HG02938 (cell line): ENCODE results near the gene CSNK1D.

Experiments
- ATAC-seq: cut with Tn5 transposase; IDR thresholded peaks from one replicate; pipeline ENCODE4 v1.9.1; 2021; ENCODE audit warnings: mild to moderate bottlenecking, moderate library complexity; ENCODE audit not compliant: unreplicated experiment

The CSNK1D gene

DNA sequence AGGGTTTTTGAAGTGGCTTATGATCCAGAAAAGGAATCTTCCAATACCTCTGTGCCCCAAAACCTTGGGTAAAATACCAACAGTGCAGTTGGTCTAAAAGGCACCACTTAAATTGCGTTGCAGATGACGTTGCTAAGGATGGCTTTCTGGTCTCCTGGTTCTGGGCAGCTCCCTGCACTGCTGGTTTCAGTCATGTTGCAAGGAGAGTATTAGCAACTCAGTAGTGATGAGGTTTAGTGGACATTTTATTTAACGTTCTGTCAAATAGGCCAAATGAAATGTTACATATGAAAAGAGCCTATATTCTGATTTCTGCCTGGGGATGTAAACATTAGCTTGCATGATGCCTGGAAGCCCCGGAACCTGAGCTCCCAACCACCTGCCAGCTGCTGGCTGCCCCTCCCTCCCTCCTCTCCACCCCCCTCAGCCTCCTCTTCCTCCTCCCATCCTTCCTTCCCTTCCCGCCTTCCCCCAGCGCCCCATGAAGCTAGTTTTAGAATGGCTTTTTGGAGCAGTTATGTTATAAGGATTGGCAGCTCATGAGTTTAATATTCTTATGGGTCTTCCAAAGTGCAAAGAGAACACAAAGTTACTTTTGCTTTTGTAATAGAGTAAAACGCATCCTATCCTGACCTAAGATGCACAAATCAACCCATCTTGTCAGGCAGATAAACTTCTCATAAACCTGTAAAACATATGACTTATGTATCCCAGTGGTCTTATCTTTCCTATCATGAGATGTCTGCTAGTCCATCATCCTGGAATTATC, 23.2 kb upstream of the CSNK1D start:
- no peak for ATAC-seq

DNA sequence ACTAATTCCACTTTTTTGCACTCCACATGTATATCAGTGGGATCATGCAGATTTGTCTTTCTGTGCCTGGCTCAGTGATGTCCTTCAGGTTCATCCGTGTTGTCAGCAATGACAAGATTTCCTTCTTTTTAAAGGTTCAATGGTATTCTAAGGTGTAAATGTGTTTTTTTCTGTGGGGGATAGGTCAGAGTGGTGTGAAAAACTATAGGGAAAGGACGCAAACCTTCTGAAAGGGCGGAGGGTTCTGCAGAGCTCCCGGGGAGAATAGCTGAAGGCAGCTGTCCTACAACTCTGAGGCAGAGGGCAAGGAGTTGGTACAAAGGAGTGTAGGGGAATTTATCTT, 21.9 kb upstream of the CSNK1D start:
- ATAC-seq, result no peak

DNA sequence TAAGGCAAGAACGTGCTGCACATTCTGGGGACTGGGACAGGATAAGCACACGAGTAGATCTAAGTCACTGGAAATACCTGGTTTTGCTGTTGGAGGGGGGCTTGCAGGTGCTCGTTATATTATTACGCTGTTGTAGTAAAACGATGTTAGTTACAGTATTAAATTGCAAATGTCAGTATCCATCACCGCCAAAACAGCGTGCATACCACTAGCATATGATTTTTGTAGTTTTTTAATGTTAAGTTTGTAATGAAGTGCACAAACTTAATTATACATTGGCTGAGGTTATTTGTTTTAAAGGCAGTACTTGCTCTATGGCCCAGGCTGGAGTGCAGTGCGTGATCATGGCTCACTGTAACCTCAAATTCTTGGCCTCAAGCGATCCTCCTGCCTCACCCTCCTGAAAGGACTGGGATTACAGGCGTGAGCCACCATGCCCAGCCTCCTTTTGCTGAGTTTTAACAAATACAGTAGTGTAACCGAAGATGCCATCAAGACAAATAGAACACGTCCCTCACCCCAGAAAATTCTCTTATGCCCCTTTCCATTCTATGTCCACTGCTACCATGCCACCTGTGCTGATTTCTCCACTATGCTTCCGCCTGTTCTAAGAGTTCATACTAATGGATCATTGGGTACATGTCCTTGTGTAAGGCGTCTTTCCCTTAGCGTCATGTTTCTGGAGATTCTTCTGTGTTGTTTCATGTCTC, 20.7 kb upstream of the CSNK1D start:
- ATAC-seq, result no peak

DNA sequence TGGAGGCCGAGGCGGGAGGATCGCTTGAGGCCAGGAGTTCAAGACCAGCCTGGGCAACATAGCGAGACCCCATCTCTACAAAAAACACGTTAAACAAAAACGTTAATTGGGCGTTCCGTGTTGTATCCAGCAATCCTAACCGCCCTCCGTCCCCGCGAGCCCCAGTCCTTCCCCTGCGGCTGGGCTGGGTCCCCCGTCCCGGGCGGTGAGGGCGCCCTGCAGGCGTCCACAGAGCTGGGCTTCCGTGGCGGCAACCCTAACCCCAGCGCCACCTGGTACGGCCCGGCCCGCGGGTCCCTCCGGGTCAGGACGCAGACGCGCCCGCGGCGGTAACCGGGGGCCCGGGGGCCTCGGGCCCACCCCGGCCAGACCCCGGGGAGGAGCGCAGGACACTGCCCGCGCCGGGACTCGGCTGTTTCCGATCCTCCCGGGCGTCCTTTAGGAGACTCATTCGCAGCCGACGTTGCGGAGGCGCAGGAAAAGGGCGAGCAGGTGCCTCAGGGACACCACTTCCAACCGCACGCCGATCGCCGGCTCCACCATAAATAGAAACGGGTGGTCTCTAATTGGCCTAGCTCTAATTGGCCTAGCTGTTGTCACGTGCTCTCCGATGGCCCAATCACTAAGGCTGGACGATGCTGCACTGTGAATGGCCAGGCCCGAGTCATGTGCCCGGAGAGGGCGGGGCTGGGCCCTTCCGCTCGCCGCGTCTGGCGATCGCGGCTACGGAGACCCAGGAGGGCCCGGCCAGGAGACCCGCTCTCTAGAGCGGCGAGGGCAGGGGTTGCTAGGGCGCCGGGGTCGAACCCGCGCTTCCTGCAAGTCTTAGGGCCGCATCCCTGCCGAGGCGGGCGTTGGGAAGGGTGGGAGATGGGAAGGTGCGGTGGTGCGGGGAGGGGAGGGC, 19.0 kb upstream of the CSNK1D start:
- peak; percentile 93 for ATAC-seq

DNA sequence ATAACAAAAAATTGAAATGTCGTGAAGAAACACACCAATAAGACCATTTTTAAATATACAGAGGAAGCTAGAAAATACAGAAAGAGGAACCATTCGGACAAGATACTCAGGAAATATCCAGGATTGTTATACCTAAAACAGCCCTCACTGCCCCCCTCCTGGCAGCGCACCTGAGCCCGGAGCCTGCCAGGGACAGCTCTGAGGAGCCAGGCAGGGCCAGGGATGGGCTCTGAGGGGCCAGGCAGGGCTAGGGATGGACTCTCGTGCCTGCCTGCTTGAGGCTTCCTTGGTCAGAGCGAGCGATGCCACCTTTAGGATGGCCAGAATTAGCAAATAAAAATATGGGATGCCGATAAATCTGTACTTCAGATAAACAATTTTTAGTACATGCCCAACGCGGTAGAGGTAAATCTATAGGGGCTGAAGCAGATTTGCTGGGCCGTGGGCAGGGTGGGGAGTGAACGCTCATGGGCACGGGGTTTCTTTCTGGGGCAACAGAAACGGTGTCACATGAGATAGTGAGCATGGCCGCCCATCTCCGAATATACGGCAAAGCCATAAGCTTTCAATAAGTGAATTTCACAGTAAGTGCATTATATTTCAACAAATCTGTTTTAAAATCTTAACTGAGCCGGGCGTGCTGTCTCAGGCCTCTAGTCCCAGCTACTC, 18.2 kb upstream of the CSNK1D start:
- ATAC-seq, result no peak

DNA sequence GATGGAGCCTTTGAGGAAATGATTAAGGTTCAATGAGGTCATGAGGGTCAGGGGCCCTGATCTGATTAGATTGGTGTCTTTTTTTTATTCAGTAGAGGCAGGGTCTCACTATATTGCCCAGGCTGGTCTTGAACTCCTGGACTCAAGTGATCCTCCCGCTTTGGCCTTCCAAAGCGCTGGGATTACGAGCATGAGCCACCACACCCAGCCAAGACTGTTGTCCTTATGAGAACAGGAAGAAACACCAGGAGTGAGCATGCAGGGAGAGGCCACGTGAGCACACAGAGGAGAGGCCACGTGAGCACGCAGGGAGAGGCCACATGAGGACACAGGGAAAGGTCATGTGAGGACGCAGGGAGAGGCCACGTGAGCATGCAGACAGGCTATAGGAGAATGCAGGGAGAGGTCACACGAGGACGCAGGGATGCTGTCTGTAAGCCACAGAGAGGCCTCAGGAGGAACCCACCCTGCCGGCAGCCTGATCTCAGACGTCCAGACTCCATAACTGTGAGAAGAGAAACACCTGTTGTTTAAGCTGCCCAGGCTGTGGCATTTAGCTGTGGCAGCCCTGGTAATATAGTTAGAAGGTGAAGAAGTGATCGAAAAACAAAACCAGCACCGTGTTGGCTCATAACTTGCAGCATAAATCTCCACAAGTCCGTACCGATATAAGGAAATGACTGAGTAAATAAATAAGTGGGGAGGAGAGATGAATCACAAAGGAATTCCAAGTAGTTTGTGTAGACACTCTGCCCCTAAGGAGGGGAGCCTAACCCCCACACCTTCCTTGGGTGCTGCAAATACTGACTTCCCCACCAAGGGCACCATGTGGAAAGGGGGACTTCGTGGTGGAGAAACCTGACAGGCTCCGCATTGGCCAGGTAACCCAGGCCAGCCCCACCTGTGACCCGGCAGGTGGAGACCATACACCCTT, 14.6 kb upstream of the CSNK1D start:
- ATAC-seq, result no peak

DNA sequence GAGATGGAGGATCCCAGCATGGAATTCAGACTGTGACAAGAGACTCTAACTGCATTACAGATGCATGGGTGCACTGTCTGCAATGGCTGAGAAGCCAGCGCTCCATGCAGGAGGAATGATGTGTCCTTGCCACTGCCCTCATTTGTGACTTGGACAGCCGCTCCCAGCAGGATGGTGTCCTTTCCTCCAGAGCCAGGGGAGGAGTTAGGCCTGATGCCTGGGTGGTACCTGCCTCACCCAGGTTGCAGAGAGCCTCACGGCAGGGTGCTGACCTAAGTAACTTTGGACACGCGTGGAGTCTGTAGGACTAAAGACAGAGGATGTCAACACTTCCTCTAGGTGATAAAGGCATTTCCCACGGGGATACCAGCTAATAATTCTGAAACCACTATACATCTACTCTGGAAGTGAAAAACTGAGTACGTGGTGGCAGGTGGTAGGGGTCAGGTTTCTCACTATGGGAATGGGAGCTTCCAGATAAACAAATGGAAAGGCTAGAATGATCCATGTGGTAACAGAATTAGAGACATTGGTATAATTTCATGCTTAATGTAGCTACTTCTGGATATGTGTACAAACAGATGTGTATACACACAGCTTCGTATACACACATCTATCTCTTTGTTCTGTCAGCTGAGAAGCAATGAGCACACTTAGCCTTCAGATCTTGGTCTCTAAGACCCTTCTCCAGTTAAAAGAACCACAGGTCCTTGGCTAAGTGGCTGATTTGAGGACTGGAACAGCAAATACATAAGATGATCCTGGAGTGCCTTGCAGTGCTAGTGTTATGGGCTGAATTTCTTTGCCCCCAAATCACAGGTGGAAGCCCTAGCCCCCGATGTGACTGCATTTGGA, 13.7 kb upstream of the CSNK1D start:
- no peak for ATAC-seq

DNA sequence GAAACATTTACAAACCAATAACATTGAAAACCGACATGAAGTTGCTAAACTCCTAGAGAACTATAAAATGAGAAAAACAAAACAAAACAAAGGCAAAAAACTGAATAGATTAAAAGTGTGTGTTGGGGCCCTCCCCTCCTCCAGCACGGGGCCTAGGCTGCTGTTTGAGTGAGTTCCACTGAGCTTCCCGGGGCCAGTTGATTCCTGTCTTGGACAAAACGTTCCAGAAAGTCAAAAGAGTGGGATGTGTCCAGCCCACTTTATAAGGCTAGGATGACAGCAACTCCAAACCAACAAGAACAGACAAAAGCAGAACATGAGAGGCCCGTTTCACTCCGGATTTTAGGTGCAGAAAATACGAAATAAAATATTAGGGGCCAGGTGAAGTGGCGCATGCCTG, 11.6 kb upstream of the CSNK1D start:
- no peak for ATAC-seq

DNA sequence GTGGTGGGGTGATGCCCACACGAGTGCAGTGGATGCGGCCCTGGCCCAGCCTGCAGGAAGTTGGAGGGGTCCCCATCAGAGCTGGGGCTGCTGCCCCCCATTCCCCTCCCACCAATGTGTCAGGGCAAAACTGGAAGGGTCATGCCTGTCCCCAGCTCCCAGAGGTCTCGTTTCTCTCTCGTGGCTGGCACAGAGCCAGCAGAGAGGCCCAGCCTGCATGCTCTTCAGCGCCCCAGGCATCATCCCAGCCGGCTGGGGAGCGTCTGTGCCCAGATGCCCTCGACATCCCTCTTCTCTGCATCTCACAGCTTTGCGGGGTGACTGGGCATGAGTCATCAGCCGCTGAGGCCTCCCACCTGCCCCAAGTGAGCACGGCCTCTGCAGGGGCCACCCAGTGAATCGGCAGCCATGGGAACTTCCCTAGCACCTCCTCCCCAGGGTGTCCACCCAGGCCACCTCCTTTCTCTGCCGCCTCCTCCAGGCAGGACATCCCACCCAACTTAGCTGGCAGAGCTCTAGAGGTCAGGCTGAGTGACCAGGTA, 9.8 kb upstream of the CSNK1D start:
- ATAC-seq, result no peak

DNA sequence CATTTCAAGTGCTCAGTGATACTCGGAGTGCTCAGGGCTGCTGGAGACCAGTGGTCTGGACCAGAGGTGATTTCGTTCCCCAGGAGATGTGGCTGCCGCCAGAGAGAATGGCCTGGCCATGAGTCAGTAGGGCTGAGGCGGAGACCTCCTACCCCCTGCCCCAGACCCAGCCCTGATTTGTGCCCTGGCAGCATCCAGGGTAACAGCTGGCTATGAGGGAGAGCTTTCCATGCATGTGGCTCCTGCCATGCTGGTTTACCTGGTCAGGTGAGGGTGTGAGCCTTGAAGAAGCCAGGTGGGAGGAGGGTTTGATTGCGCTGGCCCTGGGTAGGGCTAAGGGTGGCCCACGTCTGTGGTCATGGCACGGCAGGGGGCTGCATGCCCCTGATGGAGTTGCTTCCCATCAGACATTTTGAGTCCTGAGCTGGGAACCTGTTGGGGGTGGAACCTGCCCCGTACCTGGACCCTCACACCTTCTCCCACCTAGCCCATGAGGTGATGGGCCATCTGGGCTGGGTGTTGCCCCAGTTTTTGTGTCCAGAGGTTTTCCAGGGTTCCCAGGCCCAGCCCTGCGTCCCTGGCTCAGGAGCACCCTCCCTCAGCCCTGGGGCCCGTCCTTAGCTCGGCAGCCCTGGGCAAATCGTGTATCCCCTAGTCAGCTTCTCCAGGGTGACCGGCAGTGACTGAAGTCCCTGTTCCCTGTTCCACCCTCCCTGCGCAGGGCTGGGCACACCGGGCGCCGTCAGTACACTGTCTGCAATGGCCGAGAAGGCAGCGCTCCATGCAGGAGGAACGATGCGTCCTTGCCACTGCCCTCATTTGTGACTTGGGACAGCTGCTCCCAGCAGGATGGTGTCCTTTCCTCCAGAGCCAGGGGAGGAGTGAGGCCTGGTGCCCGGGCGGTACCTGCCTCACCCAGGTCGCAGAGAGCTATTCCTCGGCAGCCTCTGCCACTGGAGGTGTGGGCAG, 9.0 kb upstream of the CSNK1D start:
- no peak for ATAC-seq

DNA sequence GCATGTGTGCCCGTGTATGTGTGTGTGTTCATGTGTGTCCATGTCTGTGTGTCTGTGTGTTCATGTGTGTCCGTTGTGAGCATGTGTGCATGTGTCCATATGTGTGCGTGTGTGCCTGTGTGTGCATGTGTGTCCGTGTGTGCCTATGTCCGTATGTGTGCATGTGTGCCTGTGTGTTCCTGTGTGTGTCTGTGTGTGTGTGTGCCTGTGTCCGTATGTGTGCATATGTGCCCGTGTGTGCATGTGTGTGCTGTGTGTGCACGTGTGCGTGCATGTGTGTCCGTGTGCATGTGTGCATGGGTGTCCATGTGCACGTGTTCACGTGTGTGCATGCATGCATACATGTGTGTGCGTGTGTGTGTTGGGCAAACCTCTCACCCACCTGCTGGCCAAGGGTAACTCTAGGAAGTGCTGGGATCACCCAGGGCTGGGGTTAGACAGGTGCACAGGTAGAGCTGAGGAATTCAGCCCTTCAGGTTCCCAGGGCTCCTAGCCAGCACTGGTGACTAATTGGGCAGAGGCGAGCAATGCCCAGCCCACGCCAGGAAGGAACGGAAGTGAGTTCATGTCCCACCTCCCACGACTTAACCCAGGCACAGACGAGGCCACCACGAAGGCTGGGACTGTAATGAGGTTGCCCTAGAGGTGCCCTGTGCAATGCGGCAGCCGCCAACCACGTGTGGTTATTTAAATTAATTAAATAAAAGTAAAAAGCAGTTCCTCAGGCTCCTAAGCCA, 8.2 kb upstream of the CSNK1D start:
- ATAC-seq, result no peak

DNA sequence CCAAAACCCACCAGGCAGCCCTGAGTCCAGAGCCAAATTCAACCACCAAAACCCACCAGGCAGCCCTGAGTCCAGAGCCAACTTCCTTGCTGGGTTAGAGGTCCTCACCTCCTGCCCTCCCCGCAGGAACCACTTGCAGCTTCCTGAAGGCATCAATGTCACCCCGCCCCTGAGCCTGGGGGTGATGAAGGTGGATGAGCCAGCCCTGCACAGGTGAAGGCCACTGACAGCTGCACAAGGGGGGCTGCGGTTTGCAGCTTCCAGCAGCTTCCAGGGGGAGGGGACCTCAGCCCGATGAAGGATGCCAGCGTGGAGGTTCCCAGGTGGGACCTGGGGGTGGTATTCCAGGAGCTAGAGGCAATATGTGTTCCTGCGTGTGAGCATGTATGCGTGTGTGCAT, 7.6 kb upstream of the CSNK1D start:
- no peak for ATAC-seq

DNA sequence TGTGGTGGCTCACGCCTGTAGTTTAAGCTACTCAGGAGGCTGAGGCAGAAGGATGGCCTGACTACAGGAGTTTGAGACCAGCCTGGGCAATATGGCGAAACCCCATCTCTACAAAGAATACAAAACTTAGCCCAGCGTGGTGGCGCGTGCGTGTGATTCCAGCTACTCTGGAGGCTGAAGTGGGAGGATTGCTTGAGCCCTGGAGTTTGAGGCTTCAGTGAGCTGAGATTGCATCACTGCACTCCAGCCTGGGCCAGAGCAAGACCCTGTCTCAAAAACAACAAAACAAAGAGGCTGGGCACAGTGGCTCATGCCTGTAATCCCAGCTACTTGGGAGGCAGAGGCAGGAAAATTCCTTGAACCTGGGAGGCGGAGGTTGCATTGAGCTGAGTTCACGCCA, 7.0 kb upstream of the CSNK1D start:
- ATAC-seq, result no peak

DNA sequence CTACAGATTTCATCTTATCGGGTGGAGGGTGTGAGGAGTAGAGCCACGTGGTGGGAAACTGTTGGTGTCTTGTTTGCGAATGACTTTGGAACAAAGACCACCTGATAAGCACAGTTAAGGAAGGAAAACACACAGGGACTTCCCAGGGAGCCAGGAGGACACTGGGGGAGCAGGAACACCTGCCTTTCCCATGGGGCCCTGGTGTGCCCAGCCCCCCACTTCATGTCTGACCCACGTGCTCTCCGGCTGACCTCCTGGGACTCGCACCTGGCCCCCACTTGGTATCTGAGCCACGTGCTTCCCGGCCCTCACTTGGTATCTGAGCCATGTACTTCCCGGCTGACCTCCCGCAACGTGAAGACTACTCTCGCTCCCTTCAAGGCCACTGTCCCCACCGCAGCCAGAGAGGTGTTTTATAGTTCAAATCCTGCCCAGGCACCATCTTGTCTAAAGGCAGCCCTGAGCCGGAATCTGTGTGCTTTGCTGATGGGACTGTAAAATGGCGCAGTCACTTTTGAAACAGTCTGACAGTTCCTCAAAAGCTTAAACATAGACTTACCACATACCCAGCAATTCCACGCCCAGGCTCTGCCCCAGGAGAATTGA, 5.4 kb upstream of the CSNK1D start:
- ATAC-seq, result no peak

DNA sequence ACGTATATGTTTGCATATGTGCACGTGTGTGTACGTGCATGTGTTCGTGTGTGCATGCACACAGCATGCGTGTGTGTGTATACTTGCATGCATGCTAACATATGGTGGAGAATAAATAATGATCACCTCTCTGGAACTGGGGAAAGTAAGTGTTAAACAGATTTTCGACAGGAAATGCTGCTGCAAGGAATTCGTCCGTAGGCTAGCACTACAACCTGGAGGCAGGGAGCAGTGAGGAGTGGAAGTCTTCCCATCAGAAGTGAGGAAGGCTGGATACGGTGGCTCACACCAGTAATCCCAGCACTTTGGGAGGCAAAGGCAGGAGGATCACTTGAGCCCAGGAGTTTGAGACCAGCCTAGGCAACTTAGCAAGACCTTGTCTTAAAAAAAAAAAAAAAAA, 4.8 kb upstream of the CSNK1D start:
- no peak for ATAC-seq

DNA sequence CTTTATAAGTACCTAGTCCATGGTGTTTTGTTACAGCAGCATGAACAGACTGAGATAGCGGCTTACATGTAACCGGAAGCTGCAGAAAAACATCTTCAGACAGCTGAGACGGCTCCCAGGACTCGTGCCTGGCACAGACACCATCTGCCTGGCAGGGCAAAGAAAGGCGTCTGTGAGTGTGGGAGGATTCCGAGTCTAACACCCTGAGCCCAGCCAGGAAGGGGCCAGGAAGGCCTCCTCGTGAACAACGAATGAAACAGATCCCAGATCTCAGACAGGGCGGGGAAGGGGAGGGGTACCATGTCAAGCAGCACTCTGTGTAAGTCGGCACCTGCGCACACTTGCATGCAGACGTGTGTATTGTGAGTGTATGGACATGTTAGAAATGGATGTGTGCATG, 4.4 kb upstream of the CSNK1D start:
- ATAC-seq, result no peak

DNA sequence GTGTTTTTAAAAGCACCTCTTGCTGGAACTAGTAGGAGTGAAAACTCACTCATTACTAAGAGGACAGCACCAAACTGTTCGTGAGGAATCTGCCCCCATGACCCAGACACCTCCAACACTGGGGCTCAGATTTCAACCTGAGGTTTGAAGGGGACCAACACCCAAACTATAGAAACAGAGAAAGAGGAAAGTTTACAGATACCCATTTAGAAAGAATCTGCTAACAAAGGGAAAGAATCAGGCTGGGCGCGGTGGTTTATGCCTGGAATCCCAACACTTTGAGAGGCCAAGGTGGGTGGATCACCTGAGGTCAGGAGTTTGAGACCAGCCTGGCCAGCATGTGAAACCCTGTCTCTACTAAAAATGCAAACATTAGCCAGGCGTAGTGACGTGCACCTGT, 3.4 kb upstream of the CSNK1D start:
- no peak for ATAC-seq
